SK-N-SH treated with all-trans-retinoic acid at 6 μM for 48 hours (cell line): ENCODE results near the gene PRR18.

Source experiments
- BACH2 ChIP-seq: fragments of 250-450 bp; sonication (Bioruptor Pico); IDR thresholded peaks from 2 replicates; pipeline ENCODE4 v1.9.0; 2021; ENCODE audit warnings: mild to moderate bottlenecking, borderline replicate concordance
- CSDC2 ChIP-seq: fragments of 250-450 bp; sonication (Bioruptor Pico); IDR thresholded peaks from 2 replicates; pipeline ENCODE4 v1.5.0; 2020; ENCODE audit warnings: mild to moderate bottlenecking, moderate library complexity
- CSRNP3 ChIP-seq: fragments of 250-450 bp; sonication (Bioruptor Pico); IDR thresholded peaks from 2 replicates; pipeline ENCODE4 v1.5.1; 2021; ENCODE audit warnings: mild to moderate bottlenecking, moderate library complexity
- OSR1 ChIP-seq: fragments of 250-450 bp; sonication (Bioruptor Pico); IDR thresholded peaks from 2 replicates; pipeline ENCODE4 v1.8.0; 2022; ENCODE audit warnings: moderate library complexity, mild to moderate bottlenecking, inconsistent platforms
- PPARA ChIP-seq: fragments of 250-450 bp; sonication (Bioruptor Pico); IDR thresholded peaks from 2 replicates; pipeline ENCODE4 v1.5.0; 2020; ENCODE audit warnings: mild to moderate bottlenecking, borderline replicate concordance
- RARB ChIP-seq: fragments of 250-450 bp; sonication (Bioruptor Pico); IDR thresholded peaks from 2 replicates; pipeline ENCODE4 v1.8.0; 2021; ENCODE audit warnings: mild to moderate bottlenecking, moderate library complexity
- SNAI2 ChIP-seq: fragments of 250-450 bp; sonication (Bioruptor Pico); IDR thresholded peaks from 2 replicates; pipeline ENCODE4 v1.5.0; 2020; ENCODE audit warnings: mild to moderate bottlenecking, moderate library complexity
- TCF4 ChIP-seq: fragments of 250-450 bp; sonication (Bioruptor Pico); IDR thresholded peaks from 2 replicates; pipeline ENCODE4 v1.8.0; 2021; ENCODE audit warnings: mild to moderate bottlenecking, moderate library complexity, borderline replicate concordance
- TSHZ2 ChIP-seq: fragments of 250-450 bp; sonication (Bioruptor Pico); IDR thresholded peaks from 2 replicates; pipeline ENCODE4 v1.5.0; 2020; ENCODE audit warnings: mild to moderate bottlenecking, moderate library complexity
- ZC3H10 ChIP-seq: fragments of 250-450 bp; sonication (Bioruptor Pico); IDR thresholded peaks from 2 replicates; pipeline ENCODE4 v1.5.1; 2021; ENCODE audit warnings: mild to moderate bottlenecking, moderate library complexity
- ZFP3 ChIP-seq: fragments of 250-450 bp; sonication (Bioruptor Pico); IDR thresholded peaks from 2 replicates; pipeline ENCODE4 v1.5.0; 2020; ENCODE audit warnings: mild to moderate bottlenecking, moderate library complexity
- ZFP30 ChIP-seq: fragments of 450-650 bp; formaldehyde crosslinking; IDR thresholded peaks from 2 replicates; pipeline ENCODE4 v1.5.0; 2022; ENCODE audit warnings: mild to moderate bottlenecking, moderate library complexity
- TF ChIP-seq, protein P1 (sequence below): fragments of 250-450 bp; sonication (Bioruptor Pico); IDR thresholded peaks from 2 replicates; pipeline ENCODE4 v1.5.1; 2020; ENCODE audit warnings: low read depth, mild to moderate bottlenecking, moderate library complexity
- TF ChIP-seq, protein P2 (sequence below): fragments of 250-450 bp; sonication (Bioruptor Pico); IDR thresholded peaks from 2 replicates; pipeline ENCODE4 v1.8.0; 2020; ENCODE audit warnings: mild to moderate bottlenecking, moderate library complexity, borderline replicate concordance

- TF ChIP-seq BACH2 (CRISPR knock-in tag) = no peak
- TF ChIP-seq ZFP3 (CRISPR knock-in tag) = no peak
- TF ChIP-seq PPARA (CRISPR knock-in tag) = no peak
- no peak for TF ChIP-seq RARB (CRISPR knock-in tag)
- no peak for TF ChIP-seq TSHZ2 (CRISPR knock-in tag)
- no peak for TF ChIP-seq TCF4
- no peak for TF ChIP-seq ZFP30 (CRISPR knock-in tag)
- no peak for TF ChIP-seq OSR1 (CRISPR knock-in tag)
- TF ChIP-seq CSDC2 (CRISPR knock-in tag) = no peak
- TF ChIP-seq, protein P1, sequence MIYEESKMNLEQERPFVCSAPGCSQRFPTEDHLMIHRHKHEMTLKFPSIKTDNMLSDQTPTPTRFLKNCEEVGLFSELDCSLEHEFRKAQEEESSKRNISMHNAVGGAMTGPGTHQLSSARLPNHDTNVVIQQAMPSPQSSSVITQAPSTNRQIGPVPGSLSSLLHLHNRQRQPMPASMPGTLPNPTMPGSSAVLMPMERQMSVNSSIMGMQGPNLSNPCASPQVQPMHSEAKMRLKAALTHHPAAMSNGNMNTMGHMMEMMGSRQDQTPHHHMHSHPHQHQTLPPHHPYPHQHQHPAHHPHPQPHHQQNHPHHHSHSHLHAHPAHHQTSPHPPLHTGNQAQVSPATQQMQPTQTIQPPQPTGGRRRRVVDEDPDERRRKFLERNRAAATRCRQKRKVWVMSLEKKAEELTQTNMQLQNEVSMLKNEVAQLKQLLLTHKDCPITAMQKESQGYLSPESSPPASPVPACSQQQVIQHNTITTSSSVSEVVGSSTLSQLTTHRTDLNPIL (CRISPR knock-in tag) = no peak
- no peak for TF ChIP-seq SNAI2 (CRISPR knock-in tag)
- TF ChIP-seq ZC3H10 (CRISPR knock-in tag) = no peak
- TF ChIP-seq, protein P2, sequence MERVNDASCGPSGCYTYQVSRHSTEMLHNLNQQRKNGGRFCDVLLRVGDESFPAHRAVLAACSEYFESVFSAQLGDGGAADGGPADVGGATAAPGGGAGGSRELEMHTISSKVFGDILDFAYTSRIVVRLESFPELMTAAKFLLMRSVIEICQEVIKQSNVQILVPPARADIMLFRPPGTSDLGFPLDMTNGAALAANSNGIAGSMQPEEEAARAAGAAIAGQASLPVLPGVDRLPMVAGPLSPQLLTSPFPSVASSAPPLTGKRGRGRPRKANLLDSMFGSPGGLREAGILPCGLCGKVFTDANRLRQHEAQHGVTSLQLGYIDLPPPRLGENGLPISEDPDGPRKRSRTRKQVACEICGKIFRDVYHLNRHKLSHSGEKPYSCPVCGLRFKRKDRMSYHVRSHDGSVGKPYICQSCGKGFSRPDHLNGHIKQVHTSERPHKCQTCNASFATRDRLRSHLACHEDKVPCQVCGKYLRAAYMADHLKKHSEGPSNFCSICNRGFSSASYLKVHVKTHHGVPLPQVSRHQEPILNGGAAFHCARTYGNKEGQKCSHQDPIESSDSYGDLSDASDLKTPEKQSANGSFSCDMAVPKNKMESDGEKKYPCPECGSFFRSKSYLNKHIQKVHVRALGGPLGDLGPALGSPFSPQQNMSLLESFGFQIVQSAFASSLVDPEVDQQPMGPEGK (CRISPR knock-in tag) = no peak
- TF ChIP-seq CSRNP3 = no peak
Measured at GRCh38 chr6:166331503-166332415, 23.6 kb upstream of the PRR18 start.
